NCI-H187 treated with DMSO at 0.1 percent for 48 hours (cell line): ENCODE results near the gene FAM120C.
A peak's percentile ranks its signal among the peaks of the same experiment; 100 is the strongest.

Source experiments
- DNase-seq: peaks from one replicate; lab custom pipeline; 2025; lab: John Stamatoyannopoulos, UW

FAM120C gene

GRCh38 chrX:54182864-54183613 is at the start of gene FAM120C:
Gene FAM120C, minus strand, starts transcription at chrX:54183254. Its CDS starts 56 bp downstream, at chrX:54183198.
- peak; percentile 57 for DNase-seq

GRCh38 chrX:54230435-54231148 is 47.5 kb upstream of the FAM120C start:
- DNase-seq: no peak

- DNase-seq: no peak
Measured at GRCh38 chrX:54223581-54223980, 40.5 kb upstream of the FAM120C start.

- no peak for DNase-seq
Measured at GRCh38 chrX:54213603-54214002, 30.5 kb upstream of the FAM120C start.

GRCh38 chrX:54208531-54208930 is 25.5 kb upstream of the FAM120C start:
- DNase-seq: no peak

GRCh38 chrX:54198262-54198661 is 15.2 kb upstream of the FAM120C start:
- DNase-seq: no peak

- no peak for DNase-seq
Measured at GRCh38 chrX:54194982-54195588, 12.0 kb upstream of the FAM120C start.

GRCh38 chrX:54193085-54193821 is 10.2 kb upstream of the FAM120C start:
- no peak for DNase-seq

- DNase-seq: no peak
Measured at GRCh38 chrX:54184474-54184873, 1.4 kb upstream of the FAM120C start.

GRCh38 chrX:54182194-54182863 is 725 bp downstream of the FAM120C start:
- DNase-seq: no peak

GRCh38 chrX:54181202-54181953 is 1.7 kb downstream of the FAM120C start:
- no peak for DNase-seq

- no peak for DNase-seq
Measured at GRCh38 chrX:54180403-54180802, 2.7 kb downstream of the FAM120C start.

- no peak for DNase-seq
Measured at GRCh38 chrX:54178100-54178940, 4.7 kb downstream of the FAM120C start.

- DNase-seq: no peak
Measured at GRCh38 chrX:54177306-54177705, 5.7 kb downstream of the FAM120C start.

- no peak for DNase-seq
Measured at GRCh38 chrX:54173791-54174190, 9.3 kb downstream of the FAM120C start.

GRCh38 chrX:54172455-54172854 is 10.6 kb downstream of the FAM120C start:
- no peak for DNase-seq

GRCh38 chrX:54171527-54172250 is 11.4 kb downstream of the FAM120C start:
- DNase-seq: no peak

GRCh38 chrX:54171091-54171490 is 12.0 kb downstream of the FAM120C start:
- no peak for DNase-seq

GRCh38 chrX:54166915-54167314 is 16.1 kb downstream of the FAM120C start:
- DNase-seq: no peak
